Suprapubic skin (tissue), 4 donors: ENCODE results near the gene DIP2C.

Experiments used
- POLR2A ChIP-seq, 2 donors: fragments of 450-650 bp; IDR thresholded peaks; one replicate each; pipeline ENCODE4 v1.6.1; 2017; ENCODE audit warnings: antibody characterized with exemption in 2 of 2, mild to moderate bottlenecking in 2 of 2, moderate library complexity in 2 of 2
- POLR2AphosphoS5 ChIP-seq, 3 donors: sonication (generic); formaldehyde crosslinking; IDR thresholded peaks; one replicate each; pipeline ENCODE4 v1.6.1; 2017; ENCODE audit warnings: antibody characterized with exemption in 3 of 3
- TF ChIP-seq, protein P1 (sequence below), 2 donors: fragments of 200-600 bp in 1 of 2; fragments of 450-650 bp in 1 of 2; sonication (generic) in 1 of 2; IDR thresholded peaks; one replicate each; pipeline ENCODE4 v1.5.1; 2016 to 2019; ENCODE audit warnings: antibody characterized with exemption in 2 of 2, mild to moderate bottlenecking in 1 of 2, moderate library complexity in 1 of 2

DNA sequence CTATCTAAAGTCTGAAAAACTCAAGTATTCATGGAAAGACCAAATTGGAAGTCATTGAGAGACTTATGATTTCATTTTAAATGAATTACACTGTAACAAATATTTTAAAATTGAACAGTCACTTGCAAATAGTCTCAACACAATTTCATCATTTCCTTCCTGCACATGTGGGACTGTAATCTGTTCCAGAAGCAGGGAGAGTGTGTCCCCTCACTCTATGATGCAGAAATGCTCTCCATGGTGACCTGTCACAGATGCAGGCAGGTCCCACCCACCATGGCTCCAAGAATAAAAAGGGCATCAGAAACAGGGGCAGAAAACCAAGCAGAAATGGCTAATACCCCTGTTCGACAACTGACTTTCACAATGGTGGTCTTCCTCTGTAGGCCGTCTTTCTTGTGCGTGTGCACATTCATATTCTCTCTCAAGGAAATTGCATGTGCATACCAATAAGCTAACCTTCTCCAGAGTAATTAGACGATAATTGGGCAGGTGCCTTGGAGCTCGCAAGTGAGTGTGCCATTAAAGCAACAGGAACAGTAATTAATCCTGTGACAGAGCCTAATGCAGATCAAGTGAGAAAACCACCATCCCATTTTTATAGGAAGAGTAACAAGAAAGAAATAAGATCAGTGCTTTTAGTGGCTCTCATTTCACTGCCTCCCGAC lies 383.3 kb downstream of the DIP2C start:
- TF ChIP-seq, protein P1, sequence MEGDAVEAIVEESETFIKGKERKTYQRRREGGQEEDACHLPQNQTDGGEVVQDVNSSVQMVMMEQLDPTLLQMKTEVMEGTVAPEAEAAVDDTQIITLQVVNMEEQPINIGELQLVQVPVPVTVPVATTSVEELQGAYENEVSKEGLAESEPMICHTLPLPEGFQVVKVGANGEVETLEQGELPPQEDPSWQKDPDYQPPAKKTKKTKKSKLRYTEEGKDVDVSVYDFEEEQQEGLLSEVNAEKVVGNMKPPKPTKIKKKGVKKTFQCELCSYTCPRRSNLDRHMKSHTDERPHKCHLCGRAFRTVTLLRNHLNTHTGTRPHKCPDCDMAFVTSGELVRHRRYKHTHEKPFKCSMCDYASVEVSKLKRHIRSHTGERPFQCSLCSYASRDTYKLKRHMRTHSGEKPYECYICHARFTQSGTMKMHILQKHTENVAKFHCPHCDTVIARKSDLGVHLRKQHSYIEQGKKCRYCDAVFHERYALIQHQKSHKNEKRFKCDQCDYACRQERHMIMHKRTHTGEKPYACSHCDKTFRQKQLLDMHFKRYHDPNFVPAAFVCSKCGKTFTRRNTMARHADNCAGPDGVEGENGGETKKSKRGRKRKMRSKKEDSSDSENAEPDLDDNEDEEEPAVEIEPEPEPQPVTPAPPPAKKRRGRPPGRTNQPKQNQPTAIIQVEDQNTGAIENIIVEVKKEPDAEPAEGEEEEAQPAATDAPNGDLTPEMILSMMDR (IDR thresholded peaks at IDR 0.05) = no peak
- TF ChIP-seq POLR2A (IDR thresholded peaks at IDR 0.05) (no peak), POLR2AphosphoS5 (IDR thresholded peaks at IDR 0.05) (no peak)
